Measurements from ENCODE around the gene NR5A1. TPM values are rescaled to one million over a fixed set of nuclear protein-coding genes. Genes with fewer than 3 reads are reported as not detected.

The NR5A1 gene
- total RNA-seq, 1 experiment from 2014 or later: 0.64 TPM

GRCh38 chr9:124443625-124444024 lies 63.6 kb downstream of the NR5A1 start:
- Histone ChIP-seq H2AFZ (ENCODE audit: low read depth, low read length, poor library complexity, severe bottlenecking) (no peak overlapping the region), H3K36me3 (ENCODE audit: control insufficient read depth in 1 of 2, insufficient read depth in 2 of 2, low read length in 2 of 2) (no peaks in the 10 kb centered on the region), H3K79me2 (ENCODE audit: insufficient read depth, low read length) (no peaks in the 10 kb centered on the region), H3K9me2 (ENCODE audit: insufficient read depth) (no peaks in the 10 kb centered on the region), H3K9me3 (ENCODE audit: control insufficient read depth in 1 of 2, insufficient read depth in 1 of 2, low read depth in 1 of 2, low read length in 2 of 2) (no peaks in the 10 kb centered on the region), H3K9ac (ENCODE audit: low read length) (no peak overlapping the region), H3K4me2 (ENCODE audit: low read length) (no peak overlapping the region), H3K4me1 (ENCODE audit: control insufficient read depth in 1 of 2, insufficient read depth in 2 of 2, low read length in 2 of 2) (peaks cover 13 to 31% of the 10 kb centered on the region in 2 experiments; a peak in 3 of 4 replicates), H3K27me3 (ENCODE audit: insufficient read depth, low read length) (no peaks in the 10 kb centered on the region), H3K27ac (ENCODE audit: low read depth, low read length) (no peak overlapping the region), H3K4me3 (replicated peaks in 1 of 2; ENCODE audit: low read depth in 1 of 2, low read length in 2 of 2) (no peak overlapping the region), H4K20me1 (ENCODE audit: insufficient read depth) (no peaks in the 10 kb centered on the region)
- intact Hi-C loops (cut with micrococcal nuclease): no loop called here
- ChIA-PET RAD21 (ENCODE audit: low non-redundant PET in 1 of 2, low total read pairs in 2 of 2, uncharacterized antibody in 2 of 2, unreplicated experiment in 2 of 2) (no interaction called here), CTCF (no interaction called here), POLR2A (no interaction called here)
- no peak for TF ChIP-seq SP1 (IDR thresholded peaks at IDR 0.05; ENCODE audit: low read depth)
- TF ChIP-seq JUND (IDR thresholded peaks at IDR 0.05): no peak
- no peak for TF ChIP-seq CEBPB (IDR thresholded peaks at IDR 0.05; ENCODE audit: low read depth)
- TF ChIP-seq ATF3 (IDR thresholded peaks at IDR 0.05): no peak
- TF ChIP-seq ELF1 (IDR thresholded peaks at IDR 0.05; ENCODE audit: borderline replicate concordance, low read depth): no peak
- no peak for TF ChIP-seq CBX3 (IDR thresholded peaks at IDR 0.05; ENCODE audit: low read depth)
- no peak for TF ChIP-seq POLR2A (IDR thresholded peaks at IDR 0.05; ENCODE audit: borderline replicate concordance, extremely low read depth, insufficient read depth, insufficient read length)
- no peak for TF ChIP-seq MAX (IDR thresholded peaks at IDR 0.05)
- TF ChIP-seq FOSL1 (IDR thresholded peaks at IDR 0.05; ENCODE audit: low read depth): no peak
- TF ChIP-seq CTCF (IDR thresholded peaks at IDR 0.05 in 2 of 3, conservative IDR thresholded peaks at IDR 0.05 in 1 of 3; ENCODE audit: borderline replicate concordance in 1 of 3, insufficient read depth in 1 of 3, low read depth in 2 of 3, low read length in 2 of 3): no peak
- no peak for TF ChIP-seq ZBTB33 (IDR thresholded peaks at IDR 0.05; ENCODE audit: extremely low read depth, insufficient replicate concordance, low read length)
- no peak for TF ChIP-seq RAD21 (IDR thresholded peaks at IDR 0.05; ENCODE audit: low read depth)
- DNase-seq (ENCODE audit: low read depth, low spot score): no peak
- no peak for ATAC-seq
- BruUV-seq (replicated peaks): no TSS peak

Data from HCT116 (cell line).